Measurements from ENCODE around the gene HHATL.

HHATL gene

DNA sequence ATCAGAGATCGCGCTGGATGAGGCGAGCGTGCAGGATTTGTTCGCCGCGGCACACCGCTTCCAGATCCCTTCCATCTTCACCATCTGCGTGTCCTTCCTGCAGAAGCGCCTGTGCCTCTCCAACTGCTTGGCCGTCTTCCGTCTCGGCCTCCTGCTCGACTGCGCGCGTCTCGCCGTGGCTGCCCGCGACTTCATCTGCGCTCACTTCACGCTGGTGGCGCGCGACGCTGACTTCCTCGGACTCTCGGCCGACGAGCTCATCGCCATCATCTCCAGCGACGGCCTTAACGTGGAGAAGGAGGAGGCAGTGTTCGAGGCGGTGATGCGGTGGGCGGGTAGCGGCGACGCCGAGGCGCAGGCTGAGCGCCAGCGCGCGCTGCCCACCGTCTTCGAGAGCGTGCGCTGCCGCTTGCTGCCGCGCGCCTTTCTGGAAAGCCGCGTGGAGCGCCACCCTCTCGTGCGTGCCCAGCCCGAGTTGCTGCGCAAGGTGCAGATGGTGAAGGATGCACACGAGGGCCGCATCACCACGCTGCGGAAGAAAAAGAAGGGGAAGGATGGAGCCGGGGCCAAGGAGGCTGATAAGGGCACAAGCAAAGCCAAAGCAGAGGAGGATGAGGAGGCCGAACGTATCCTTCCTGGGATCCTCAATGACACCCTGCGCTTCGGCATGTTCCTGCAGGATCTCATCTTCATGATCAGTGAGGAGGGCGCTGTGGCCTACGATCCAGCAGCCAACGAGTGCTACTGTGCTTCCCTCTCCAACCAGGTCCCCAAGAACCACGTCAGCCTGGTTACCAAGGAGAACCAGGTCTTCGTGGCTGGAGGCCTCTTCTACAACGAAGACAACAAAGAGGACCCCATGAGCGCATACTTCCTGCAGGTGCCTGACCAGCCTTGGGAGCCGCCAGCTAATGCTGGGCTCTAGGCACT, 16.4 kb downstream of the HHATL start:
- in situ Hi-C loops (cut with MboI; ENCODE audit: low sequenced_read_pairs) = no loop called here

- in situ Hi-C loops (cut with MboI; ENCODE audit: low sequenced_read_pairs) = no loop called here
Measured at GRCh38 chr3:42685363-42685881, 17.2 kb downstream of the HHATL start, which contains the start of gene KLHL40. Gene KLHL40 (plus strand): TSS chr3:42685537. CDS start chr3:42685619, 82 bp downstream.

- in situ Hi-C loops (cut with MboI; ENCODE audit: low sequenced_read_pairs) = no loop called here
Measured at GRCh38 chr3:42684632-42685362, 17.8 kb downstream of the HHATL start.

- in situ Hi-C loops (cut with MboI; ENCODE audit: low sequenced_read_pairs) = no loop called here
Measured at GRCh38 chr3:42683875-42684598, 18.6 kb downstream of the HHATL start.

DNA sequence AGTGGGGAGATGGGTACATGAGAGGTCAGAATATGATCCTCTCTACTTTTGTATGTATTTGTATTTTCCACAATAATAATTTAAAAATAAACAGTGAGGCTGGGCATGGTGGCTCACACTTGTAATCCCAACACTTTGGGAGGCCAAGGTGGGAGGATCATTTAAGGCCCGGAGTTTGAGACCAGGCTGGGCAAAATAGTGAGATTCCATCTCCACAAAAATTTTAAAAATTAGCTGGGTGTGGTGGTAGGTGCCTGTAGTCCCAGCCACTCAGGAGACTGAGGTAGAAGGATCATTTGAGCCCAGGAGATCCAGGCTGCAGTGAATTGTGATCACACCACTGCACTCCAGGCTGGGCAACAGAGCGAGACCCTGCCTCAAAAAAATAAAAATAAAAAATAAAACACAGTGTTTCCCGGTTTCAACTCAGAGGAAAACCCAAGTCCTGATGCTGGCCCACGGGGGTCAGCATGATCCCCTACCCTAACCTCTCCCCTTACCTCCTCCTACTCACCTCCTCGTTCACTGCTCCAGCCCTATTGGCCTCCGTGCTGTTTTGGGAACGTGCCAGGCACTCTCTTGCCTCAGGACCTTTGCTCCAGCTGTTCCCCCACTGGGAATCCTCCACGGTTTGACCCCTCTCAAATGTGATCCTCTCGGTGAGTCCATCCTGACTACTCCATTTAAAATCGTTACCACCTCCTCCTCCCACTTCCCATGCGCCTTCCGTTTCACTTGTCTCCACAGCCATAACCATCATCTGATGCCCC, 20.1 kb downstream of the HHATL start:
- in situ Hi-C loops (cut with MboI; ENCODE audit: low sequenced_read_pairs) = no loop called here

DNA sequence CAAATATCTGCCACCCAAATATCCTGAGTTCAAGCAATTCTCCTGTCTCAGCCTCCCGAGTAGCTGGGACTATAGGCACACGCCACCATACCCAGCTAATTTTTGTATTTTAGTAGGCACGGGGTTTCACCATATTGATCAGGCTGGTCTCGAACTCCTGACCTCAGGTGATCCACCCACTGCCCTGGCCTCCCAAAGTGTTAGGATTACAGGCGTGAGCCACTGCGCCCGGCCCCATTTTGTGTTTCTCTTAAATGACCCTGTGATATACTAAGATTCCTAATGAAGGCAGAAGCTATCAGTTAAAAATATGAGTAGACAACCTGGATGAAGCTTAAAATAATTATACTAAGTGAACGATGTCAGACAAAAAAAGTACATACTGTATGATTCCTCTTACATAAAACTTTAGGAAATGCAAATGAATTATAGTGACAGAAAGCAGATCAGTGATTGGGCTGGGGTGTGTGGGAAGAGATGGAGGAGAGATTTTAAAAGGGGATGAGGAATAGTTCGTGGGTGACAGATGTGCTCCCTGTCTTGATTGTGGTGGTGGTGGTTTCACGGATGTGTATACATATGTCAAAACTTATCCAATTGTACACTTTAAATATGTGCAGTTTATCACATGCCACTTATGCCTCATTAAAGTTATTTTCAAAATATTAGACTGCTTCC, 21.1 kb downstream of the HHATL start:
- in situ Hi-C loops (cut with MboI; ENCODE audit: low sequenced_read_pairs) = no loop called here

DNA sequence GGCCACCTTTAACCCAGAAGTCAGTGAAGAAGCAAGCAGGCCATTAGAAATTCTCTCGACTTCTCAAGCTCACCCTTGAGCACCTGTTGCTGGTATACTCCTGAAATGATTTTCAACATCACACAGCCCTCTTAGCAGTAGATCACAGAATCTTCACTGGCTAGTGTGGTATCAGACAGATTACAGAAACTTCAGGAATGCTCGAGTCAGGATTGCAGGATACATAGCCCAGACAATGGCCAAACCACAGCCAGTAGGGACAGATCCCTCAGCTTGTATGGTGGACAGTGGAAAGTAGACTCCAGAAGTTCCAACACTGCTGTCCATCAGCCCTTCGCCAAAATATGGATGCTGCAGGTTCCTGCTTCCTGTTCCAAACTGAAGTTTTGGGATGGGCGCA, 21.8 kb downstream of the HHATL start:
- in situ Hi-C loops (cut with MboI; ENCODE audit: low sequenced_read_pairs) = no loop called here

DNA sequence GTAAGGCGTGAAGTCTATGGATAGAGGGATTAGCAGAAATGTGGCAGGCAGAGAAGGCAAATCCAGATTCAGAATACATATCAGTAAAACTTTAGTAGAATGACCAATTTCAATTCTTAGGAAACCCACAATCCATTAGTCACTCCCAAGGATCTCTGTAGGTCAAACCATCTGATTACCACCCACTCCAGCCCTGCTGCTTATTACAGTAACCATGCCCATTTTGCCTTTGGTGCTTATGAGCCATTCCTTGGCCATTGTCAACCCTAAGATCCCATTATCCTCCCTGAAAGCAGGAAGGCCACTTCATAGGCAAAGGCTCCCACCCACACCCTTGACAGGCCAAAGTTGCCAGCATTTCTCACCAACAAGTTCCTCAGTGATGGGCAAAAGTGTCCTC, 22.3 kb downstream of the HHATL start:
- in situ Hi-C loops (cut with MboI; ENCODE audit: low sequenced_read_pairs) = no loop called here

- in situ Hi-C loops (cut with MboI; ENCODE audit: low sequenced_read_pairs) = no loop called here
Measured at GRCh38 chr3:42678447-42678846, 24.2 kb downstream of the HHATL start.

DNA sequence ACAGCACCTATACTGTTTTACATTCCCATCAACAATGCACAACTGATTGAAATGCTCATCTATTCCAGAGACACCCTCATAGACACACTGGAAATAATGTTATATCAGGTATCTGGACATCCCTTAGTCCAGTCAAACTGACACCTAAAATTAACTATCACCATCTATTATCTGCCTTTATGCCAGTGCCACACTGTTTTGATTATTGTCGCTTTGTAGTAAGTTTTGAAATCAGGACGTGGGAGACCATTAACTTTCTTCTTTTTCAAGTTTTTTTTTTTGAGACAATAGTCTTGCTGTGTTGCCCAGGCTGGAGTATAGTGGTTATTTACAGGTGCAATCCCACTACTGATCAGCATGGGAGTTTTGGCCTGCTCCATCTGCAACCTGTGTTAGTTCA, 26.7 kb downstream of the HHATL start:
- in situ Hi-C loops (cut with MboI; ENCODE audit: low sequenced_read_pairs) = no loop called here

GRCh38 chr3:42674146-42674545, 28.5 kb downstream of the HHATL start:
- in situ Hi-C loops (cut with MboI; ENCODE audit: low sequenced_read_pairs) = no loop called here

- in situ Hi-C loops (cut with MboI; ENCODE audit: low sequenced_read_pairs) = no loop called here
Measured at GRCh38 chr3:42673082-42673481, 29.5 kb downstream of the HHATL start.

DNA sequence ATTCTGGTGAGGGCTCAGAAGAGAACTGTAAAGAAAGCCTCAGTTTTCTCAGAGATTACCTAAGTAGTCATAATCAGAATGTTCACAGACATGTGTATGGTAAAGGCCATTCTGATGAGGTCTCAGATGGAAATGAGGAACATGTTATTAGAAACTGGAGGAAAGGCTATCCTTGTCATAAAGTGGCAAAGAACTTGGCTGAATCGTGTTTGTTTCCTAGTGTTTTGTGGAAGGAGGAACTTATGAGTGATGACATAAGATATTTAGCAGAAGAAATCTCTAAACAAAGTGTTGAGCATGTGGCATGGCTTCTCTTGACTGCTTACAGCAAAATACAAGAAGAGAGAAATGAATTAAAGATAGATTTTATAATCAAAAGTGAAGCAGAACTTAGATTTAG, 30.1 kb downstream of the HHATL start:
- in situ Hi-C loops (cut with MboI; ENCODE audit: low sequenced_read_pairs) = no loop called here

GRCh38 chr3:42670670-42671069, 31.9 kb downstream of the HHATL start:
- in situ Hi-C loops (cut with MboI; ENCODE audit: low sequenced_read_pairs) = no loop called here

DNA sequence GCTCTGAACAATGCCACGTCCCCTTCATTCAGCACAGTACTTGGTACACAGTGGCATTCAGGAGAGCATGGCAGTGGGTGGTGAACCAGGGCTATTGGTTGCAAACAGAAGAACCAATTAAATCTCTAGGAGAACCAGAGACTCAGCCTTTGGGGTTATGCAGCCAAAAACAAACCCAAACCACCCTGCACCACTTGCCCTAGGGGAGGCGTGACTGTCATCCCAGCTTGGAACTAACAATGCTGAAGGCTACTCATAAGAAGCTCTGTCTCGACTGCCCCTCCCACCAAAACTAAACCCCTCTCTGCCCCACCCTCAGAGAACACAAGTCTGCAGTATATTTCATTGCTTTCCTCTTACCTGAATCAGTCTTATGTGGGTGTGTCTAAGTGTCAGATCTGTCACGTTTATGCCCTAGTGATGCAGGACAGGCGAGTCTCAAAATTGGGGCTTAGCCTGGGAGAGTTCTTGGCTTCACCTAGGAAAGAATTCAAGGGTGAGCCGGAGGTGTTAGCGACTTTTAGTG, 32.5 kb downstream of the HHATL start:
- in situ Hi-C loops (cut with MboI; ENCODE audit: low sequenced_read_pairs) = no loop called here

- in situ Hi-C loops (cut with MboI; ENCODE audit: low sequenced_read_pairs) = no loop called here
Measured at GRCh38 chr3:42668793-42669217, 33.8 kb downstream of the HHATL start.

DNA sequence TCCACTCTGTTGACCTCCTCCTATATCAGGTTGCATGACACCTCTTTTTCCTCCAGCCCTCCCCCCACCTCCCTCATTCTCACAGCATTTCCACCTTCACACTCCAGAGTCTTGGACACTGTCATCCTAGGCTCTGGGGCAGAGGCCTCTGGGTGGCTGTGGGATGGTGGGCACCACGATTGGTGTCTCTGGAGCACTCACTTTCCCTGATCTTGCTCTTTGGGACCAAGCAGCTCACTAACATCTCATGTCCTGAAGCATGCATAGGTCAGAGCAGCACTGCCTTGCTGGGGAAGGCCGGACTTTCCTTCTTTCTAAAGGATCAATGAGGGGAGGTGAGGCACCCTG, 34.2 kb downstream of the HHATL start:
- in situ Hi-C loops (cut with MboI; ENCODE audit: low sequenced_read_pairs) = no loop called here

GRCh38 chr3:42667523-42668412, 34.8 kb downstream of the HHATL start:
- in situ Hi-C loops (cut with MboI; ENCODE audit: low sequenced_read_pairs) = no loop called here

- in situ Hi-C loops (cut with MboI; ENCODE audit: low sequenced_read_pairs) = no loop called here
Measured at GRCh38 chr3:42667096-42667522, 35.5 kb downstream of the HHATL start.

All from HL-60/S4 treated with phorbol 12-myristate 13-acetate at 8.2 ng/mL for 4 days and 3 days (cell line).